ENCODE data around the gene NCAM2.

Gene NCAM2

GRCh38 chr21:21464684-21465083 lies 466.5 kb downstream of the NCAM2 start:
- H3K4me3 ChIP-seq (ENCODE audit: low read length), result no peak overlapping the region
- no peak for DNase-seq (ENCODE audit: low read depth)
- TF ChIP-seq, protein P1, sequence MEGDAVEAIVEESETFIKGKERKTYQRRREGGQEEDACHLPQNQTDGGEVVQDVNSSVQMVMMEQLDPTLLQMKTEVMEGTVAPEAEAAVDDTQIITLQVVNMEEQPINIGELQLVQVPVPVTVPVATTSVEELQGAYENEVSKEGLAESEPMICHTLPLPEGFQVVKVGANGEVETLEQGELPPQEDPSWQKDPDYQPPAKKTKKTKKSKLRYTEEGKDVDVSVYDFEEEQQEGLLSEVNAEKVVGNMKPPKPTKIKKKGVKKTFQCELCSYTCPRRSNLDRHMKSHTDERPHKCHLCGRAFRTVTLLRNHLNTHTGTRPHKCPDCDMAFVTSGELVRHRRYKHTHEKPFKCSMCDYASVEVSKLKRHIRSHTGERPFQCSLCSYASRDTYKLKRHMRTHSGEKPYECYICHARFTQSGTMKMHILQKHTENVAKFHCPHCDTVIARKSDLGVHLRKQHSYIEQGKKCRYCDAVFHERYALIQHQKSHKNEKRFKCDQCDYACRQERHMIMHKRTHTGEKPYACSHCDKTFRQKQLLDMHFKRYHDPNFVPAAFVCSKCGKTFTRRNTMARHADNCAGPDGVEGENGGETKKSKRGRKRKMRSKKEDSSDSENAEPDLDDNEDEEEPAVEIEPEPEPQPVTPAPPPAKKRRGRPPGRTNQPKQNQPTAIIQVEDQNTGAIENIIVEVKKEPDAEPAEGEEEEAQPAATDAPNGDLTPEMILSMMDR (conservative IDR thresholded peaks at IDR 0.05; ENCODE audit: low read depth, low read length), result no peak

DNA sequence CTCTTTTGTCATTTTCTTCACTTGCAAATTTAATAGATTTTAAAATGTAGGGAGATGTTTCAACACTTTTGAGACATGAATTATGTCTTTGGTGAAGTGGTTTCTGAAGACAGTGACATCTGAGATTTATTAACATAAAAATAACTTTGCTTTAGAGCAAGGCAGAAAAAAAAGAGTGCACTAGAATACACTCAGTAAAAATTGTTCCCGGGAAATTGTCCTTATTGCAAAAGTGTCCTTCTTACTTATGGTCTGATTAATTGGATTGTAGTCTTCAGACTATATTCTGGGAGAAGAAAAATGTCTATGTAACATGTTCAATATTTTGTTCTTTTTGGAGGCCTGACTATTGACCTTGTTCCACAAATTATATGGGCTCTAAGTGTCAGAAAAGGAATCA lies 468.5 kb downstream of the NCAM2 start:
- TF ChIP-seq, protein P1 (conservative IDR thresholded peaks at IDR 0.05; ENCODE audit: low read depth, low read length), result no peak
- no peak for DNase-seq (ENCODE audit: low read depth)
- no peak overlapping the region for H3K4me3 ChIP-seq (ENCODE audit: low read length)

- no peak for DNase-seq (ENCODE audit: low read depth)
- TF ChIP-seq, protein P1 (conservative IDR thresholded peaks at IDR 0.05; ENCODE audit: low read depth, low read length), result no peak
- H3K4me3 ChIP-seq (ENCODE audit: low read length), result no peak overlapping the region
Observed at GRCh38 chr21:21468003-21468402, 469.8 kb downstream of the NCAM2 start.

DNA sequence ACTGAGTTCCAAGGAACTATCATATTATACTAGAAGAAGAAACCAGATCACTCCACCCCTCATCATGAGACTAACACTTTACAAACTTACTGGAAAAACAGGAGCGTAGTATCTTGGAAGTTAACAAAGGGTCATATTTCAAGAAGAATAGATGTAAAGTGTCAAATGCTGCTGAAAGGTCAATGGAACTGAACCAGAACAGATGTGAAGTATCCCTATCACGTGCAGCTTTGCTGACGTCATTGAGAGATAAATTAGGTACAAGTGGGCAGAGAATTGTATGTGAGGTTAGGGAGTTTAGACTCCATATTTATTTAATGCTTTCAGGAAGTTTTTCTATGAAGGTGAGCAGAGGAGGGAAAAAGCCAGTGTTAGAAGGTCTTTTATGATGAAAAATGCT lies 483.0 kb downstream of the NCAM2 start:
- no peak for DNase-seq (ENCODE audit: low read depth)
- TF ChIP-seq, protein P1 (conservative IDR thresholded peaks at IDR 0.05; ENCODE audit: low read depth, low read length), result no peak
- no peak overlapping the region for H3K4me3 ChIP-seq (ENCODE audit: low read length)

GRCh38 chr21:21508859-21509258 lies 510.6 kb downstream of the NCAM2 start:
- DNase-seq (ENCODE audit: low read depth), result no peak

GRCh38 chr21:21530680-21531079 lies 532.5 kb downstream of the NCAM2 start:
- TF ChIP-seq, protein P1 (conservative IDR thresholded peaks at IDR 0.05; ENCODE audit: low read depth, low read length), result no peak
- DNase-seq (ENCODE audit: low read depth), result no peak
- H3K4me3 ChIP-seq (ENCODE audit: low read length), result no peak overlapping the region

More at GRCh38 chr21:21508859-21509258, 510.6 kb downstream of the NCAM2 start:
- TF ChIP-seq, protein P1 (conservative IDR thresholded peaks at IDR 0.05; ENCODE audit: low read depth, low read length), result no peak
- H3K4me3 ChIP-seq (ENCODE audit: low read length), result no peak overlapping the region

- TF ChIP-seq, protein P1 (conservative IDR thresholded peaks at IDR 0.05; ENCODE audit: low read depth, low read length), result no peak
- DNase-seq (ENCODE audit: low read depth), result no peak
Observed at GRCh38 chr21:21547368-21547953, 549.3 kb downstream of the NCAM2 start.

More at GRCh38 chr21:21547368-21547953, 549.3 kb downstream of the NCAM2 start:
- no peak overlapping the region for H3K4me3 ChIP-seq (ENCODE audit: low read length)

All from retinal pigment epithelial cell (primary cell).